ENCODE results near the gene KLRF1.
"Not testable (repeated sequence)": the region's sequence is repeated elsewhere in the genome, so short reads cannot be mapped to it uniquely, and the experiment has no call there.

The KLRF1 gene

GRCh38 chr12:9872742-9873141 lies 45.5 kb downstream of the KLRF1 start:
- DNase-seq (ENCODE audit: low read depth) = no peak

GRCh38 chr12:9876120-9876519 lies 48.8 kb downstream of the KLRF1 start:
- DNase-seq (ENCODE audit: low read depth) = not testable (repeated sequence)

More at GRCh38 chr12:9872742-9873141, 45.5 kb downstream of the KLRF1 start:
- H3K4me3 ChIP-seq (ENCODE audit: low read depth, low read length) = no peak overlapping the region
- TF ChIP-seq POLR2A (IDR thresholded peaks at IDR 0.05; ENCODE audit: extremely low read depth, insufficient read length) (no peak), MYC (IDR thresholded peaks at IDR 0.05; ENCODE audit: low read depth, low read length) (no peak), MAX (IDR thresholded peaks at IDR 0.05; ENCODE audit: low read depth, low read length) (no peak), CTCF (IDR thresholded peaks at IDR 0.05; ENCODE audit: low read depth, low read length) (no peak)

GRCh38 chr12:9880532-9881078 lies 53.3 kb downstream of the KLRF1 start:
- TF ChIP-seq MAX (IDR thresholded peaks at IDR 0.05; ENCODE audit: low read depth, low read length) (no peak), MYC (IDR thresholded peaks at IDR 0.05; ENCODE audit: low read depth, low read length) (no peak), POLR2A (IDR thresholded peaks at IDR 0.05; ENCODE audit: extremely low read depth, insufficient read length) (no peak), CTCF (IDR thresholded peaks at IDR 0.05; ENCODE audit: low read depth, low read length) (no peak)
- DNase-seq (ENCODE audit: low read depth) = no peak
- no peak overlapping the region for H3K4me3 ChIP-seq (ENCODE audit: low read depth, low read length)

More at GRCh38 chr12:9876120-9876519, 48.8 kb downstream of the KLRF1 start:
- not testable (repeated sequence) for H3K4me3 ChIP-seq (ENCODE audit: low read depth, low read length)

GRCh38 chr12:9881246-9881645 lies 54.0 kb downstream of the KLRF1 start, which contains the start of gene KLRF2:
KLRF2 (plus strand) TSS chr12:9881489; CDS start chr12:9881596, 107 bp downstream.
- TF ChIP-seq MAX (IDR thresholded peaks at IDR 0.05; ENCODE audit: low read depth, low read length) = no peak
- TF ChIP-seq MYC (IDR thresholded peaks at IDR 0.05; ENCODE audit: low read depth, low read length) = no peak
- TF ChIP-seq POLR2A (IDR thresholded peaks at IDR 0.05; ENCODE audit: extremely low read depth, insufficient read length) = no peak
- TF ChIP-seq CTCF (IDR thresholded peaks at IDR 0.05; ENCODE audit: low read depth, low read length) = no peak
- no peak within 1 kb of the TSS for H3K4me3 ChIP-seq (ENCODE audit: low read depth, low read length)
- DNase-seq (ENCODE audit: low read depth) = no peak

- TF ChIP-seq MYC (IDR thresholded peaks at IDR 0.05; ENCODE audit: low read depth, low read length) (no peak), POLR2A (IDR thresholded peaks at IDR 0.05; ENCODE audit: extremely low read depth, insufficient read length) (no peak), CTCF (IDR thresholded peaks at IDR 0.05; ENCODE audit: low read depth, low read length) (no peak), MAX (IDR thresholded peaks at IDR 0.05; ENCODE audit: low read depth, low read length) (no peak)
- no peak overlapping the region for H3K4me3 ChIP-seq (ENCODE audit: low read depth, low read length)
- DNase-seq (ENCODE audit: low read depth) = no peak
These were observed 54.7 kb downstream of the KLRF1 start for GRCh38 chr12:9881988-9882387.

GRCh38 chr12:9883175-9883574 lies 55.9 kb downstream of the KLRF1 start:
- TF ChIP-seq POLR2A (IDR thresholded peaks at IDR 0.05; ENCODE audit: extremely low read depth, insufficient read length) (no peak), MYC (IDR thresholded peaks at IDR 0.05; ENCODE audit: low read depth, low read length) (no peak), CTCF (IDR thresholded peaks at IDR 0.05; ENCODE audit: low read depth, low read length) (no peak)
- no peak overlapping the region for H3K4me3 ChIP-seq (ENCODE audit: low read depth, low read length)
- DNase-seq (ENCODE audit: low read depth) = no peak
